Lung (tissue), 12 donors: ENCODE measurements around the gene NUDT11. TPM values are rescaled to one million over a fixed set of nuclear protein-coding genes. Genes with fewer than 3 reads are reported as not detected.
A peak's percentile ranks its signal among the peaks of the same experiment; 100 is the strongest.

Source experiments
- ATAC-seq: fragments of 200-7000 bp; cut with Tn5 transposase; one replicate; pipeline ENCODE4 v1.9.1; 2020; ENCODE audit warnings: moderate number of reproducible peaks; ENCODE audit not compliant: insufficient read depth, low FRiP score
- DNase-seq, 3 donors: peaks; one replicate each; pipeline ENCODE4 v3.0.0-alpha.2; 2013 to 2017
- H3K27ac ChIP-seq, 2 donors: one replicate each; pipeline ENCODE4 v1.5.1; 2013; ENCODE audit warnings: mild to moderate bottlenecking in 2 of 2, moderate library complexity in 2 of 2, control low read depth in 1 of 2, inconsistent platforms in 1 of 2, low read depth in 1 of 2, low read length in 1 of 2
- H3K27me3 ChIP-seq, 3 donors: one replicate each; pipeline ENCODE4 v1.5.1; 2013; ENCODE audit warnings: low read length in 2 of 3; ENCODE audit not compliant: control insufficient read depth in 3 of 3, insufficient read depth in 3 of 3
- H3K36me3 ChIP-seq, 4 donors: one replicate each; pipeline ENCODE4 v1.5.1; 2013; ENCODE audit warnings: low read length in 4 of 4, mild to moderate bottlenecking in 1 of 4, moderate library complexity in 1 of 4; ENCODE audit not compliant: control insufficient read depth in 4 of 4, insufficient read depth in 4 of 4
- H3K4me1 ChIP-seq, 5 donors: one replicate each; pipeline ENCODE4 v1.5.1; 2013; ENCODE audit warnings: low read length in 5 of 5, mild to moderate bottlenecking in 2 of 5, moderate library complexity in 1 of 5; ENCODE audit not compliant: control insufficient read depth in 5 of 5, insufficient read depth in 5 of 5
- H3K4me3 ChIP-seq: one replicate; pipeline ENCODE4 v1.5.1; 2013; ENCODE audit warnings: mild to moderate bottlenecking, control low read depth, moderate library complexity
- H3K9ac ChIP-seq, 2 donors: one replicate each; pipeline ENCODE4 v1.5.1; 2013; ENCODE audit warnings: low read length in 2 of 2, control low read depth in 1 of 2; ENCODE audit not compliant: insufficient read depth in 1 of 2
- H3K9me3 ChIP-seq, 4 donors: one replicate each; pipeline ENCODE4 v1.5.1; 2013; ENCODE audit warnings: low read length in 3 of 4, mild to moderate bottlenecking in 1 of 4, moderate library complexity in 1 of 4; ENCODE audit not compliant: control insufficient read depth in 4 of 4, insufficient read depth in 3 of 4
- WGBS, 2 donors: extraction: QIAGEN DNeasy Blood & Tissue Kit; methylation state at CpG; one replicate each; pipeline ENCODE4 v1.1.7; 2013; 5-methylcytosine and 5-hydroxymethylcytosine counted together
- polyA plus RNA-seq, 2 donors: library from polyadenylated mRNA; stranded (reverse); fragments of 200-250 nt; gene quantifications; one replicate each; pipeline ENCODE4 v1.2.1, GENCODE V29; 2013
- total RNA-seq, 2 donors: library from RNA; depleted of rRNA in 1 of 2; stranded (reverse); fragments of >200 nt in 1 of 2; gene quantifications; one replicate each; pipeline ENCODE4 v1.2.1, GENCODE V29; 2014 to 2021
- TF ChIP-seq, protein P1 (sequence below): IDR thresholded peaks from 2 replicates; pipeline ENCODE4 v1.5.1; 2012; ENCODE audit warnings: mild to moderate bottlenecking; ENCODE audit errors: control extremely low read depth, extremely low read depth
- donor health status: control.
- donor health status: control.
- donor health status: Bipolar disorder and iron deficiency.
- donor health status: healthy.
- donor health status: DM: yes; HTN: yes; CAD: no.

NUDT11 gene
- total and polyA plus RNA-seq, 4 donors, result 0.22 to 3.6 (median 0.42) TPM

DNA sequence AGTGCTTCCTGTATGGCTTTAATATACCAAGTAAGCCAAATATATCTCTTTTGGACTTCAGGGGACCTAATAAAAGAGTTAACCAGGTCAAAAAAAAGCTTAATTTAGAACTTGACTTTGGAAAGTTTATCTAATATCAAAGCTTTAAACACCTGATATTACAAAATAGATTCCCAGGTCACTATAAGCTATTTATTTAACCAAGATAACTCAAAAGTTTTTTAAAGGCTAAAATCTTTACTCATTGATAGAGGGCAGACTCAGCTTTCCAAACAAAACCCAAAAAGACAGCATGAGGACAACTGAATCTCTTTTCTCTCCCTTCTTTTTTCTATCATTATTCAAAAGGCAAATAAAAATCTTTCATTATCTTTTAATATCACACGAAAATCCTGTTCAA, 19.5 kb downstream of the NUDT11 start:
- no peak overlapping the region for H3K27ac ChIP-seq
- no peaks in the 10 kb centered on the region for H3K36me3 ChIP-seq
- peaks cover 0 to 8% (median 3%) of the 10 kb centered on the region in 3 donors for H3K27me3 ChIP-seq
- TF ChIP-seq, protein P1, sequence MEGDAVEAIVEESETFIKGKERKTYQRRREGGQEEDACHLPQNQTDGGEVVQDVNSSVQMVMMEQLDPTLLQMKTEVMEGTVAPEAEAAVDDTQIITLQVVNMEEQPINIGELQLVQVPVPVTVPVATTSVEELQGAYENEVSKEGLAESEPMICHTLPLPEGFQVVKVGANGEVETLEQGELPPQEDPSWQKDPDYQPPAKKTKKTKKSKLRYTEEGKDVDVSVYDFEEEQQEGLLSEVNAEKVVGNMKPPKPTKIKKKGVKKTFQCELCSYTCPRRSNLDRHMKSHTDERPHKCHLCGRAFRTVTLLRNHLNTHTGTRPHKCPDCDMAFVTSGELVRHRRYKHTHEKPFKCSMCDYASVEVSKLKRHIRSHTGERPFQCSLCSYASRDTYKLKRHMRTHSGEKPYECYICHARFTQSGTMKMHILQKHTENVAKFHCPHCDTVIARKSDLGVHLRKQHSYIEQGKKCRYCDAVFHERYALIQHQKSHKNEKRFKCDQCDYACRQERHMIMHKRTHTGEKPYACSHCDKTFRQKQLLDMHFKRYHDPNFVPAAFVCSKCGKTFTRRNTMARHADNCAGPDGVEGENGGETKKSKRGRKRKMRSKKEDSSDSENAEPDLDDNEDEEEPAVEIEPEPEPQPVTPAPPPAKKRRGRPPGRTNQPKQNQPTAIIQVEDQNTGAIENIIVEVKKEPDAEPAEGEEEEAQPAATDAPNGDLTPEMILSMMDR, result no peak
- no peak overlapping the region for H3K9ac ChIP-seq
- no peak overlapping the region for H3K4me3 ChIP-seq
- DNase-seq (no peak), ATAC-seq (no peak)
- no peaks in the 10 kb centered on the region for H3K4me1 ChIP-seq
- WGBS, 2 donors, result 34 to 70% methylated on average over 1 of the region's 1 CpG
- H3K9me3 ChIP-seq, result peaks cover 0 to 4% (median 0%) of the 10 kb centered on the region in 4 donors

DNA sequence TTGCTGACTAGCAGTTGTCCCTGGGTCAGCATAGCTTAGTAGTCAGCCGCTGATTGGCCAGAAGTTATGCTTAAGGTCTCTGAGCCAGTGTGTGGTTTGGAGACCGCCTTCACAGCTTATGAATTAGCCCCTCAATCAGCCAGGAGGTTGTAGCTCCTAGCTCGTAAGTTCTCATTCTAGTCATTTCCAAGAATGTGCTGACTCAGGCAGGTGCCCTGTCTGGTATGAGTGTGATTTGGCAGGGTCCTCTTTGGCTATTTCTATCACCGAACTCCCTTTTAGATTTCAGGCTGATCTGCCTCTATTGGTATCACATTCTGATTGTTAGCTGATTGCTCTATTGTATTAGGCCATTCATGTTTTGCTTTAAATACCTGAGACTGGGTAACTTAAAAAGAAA, 33.1 kb downstream of the NUDT11 start:
- H3K9ac ChIP-seq, result no peak overlapping the region
- peaks cover 0 to 4% (median 0%) of the 10 kb centered on the region in 3 donors for H3K27me3 ChIP-seq
- no peaks in the 10 kb centered on the region for H3K36me3 ChIP-seq
- no peak overlapping the region for H3K4me3 ChIP-seq
- no peaks in the 10 kb centered on the region for H3K4me1 ChIP-seq
- 81 to 96% methylated on average over 4 of the region's 4 CpGs for WGBS, 2 donors
- no peak for ATAC-seq
- H3K27ac ChIP-seq, result no peak overlapping the region
- DNase-seq, result no peak
- TF ChIP-seq, protein P1, result no peak
- no peaks in the 10 kb centered on the region for H3K9me3 ChIP-seq

DNA sequence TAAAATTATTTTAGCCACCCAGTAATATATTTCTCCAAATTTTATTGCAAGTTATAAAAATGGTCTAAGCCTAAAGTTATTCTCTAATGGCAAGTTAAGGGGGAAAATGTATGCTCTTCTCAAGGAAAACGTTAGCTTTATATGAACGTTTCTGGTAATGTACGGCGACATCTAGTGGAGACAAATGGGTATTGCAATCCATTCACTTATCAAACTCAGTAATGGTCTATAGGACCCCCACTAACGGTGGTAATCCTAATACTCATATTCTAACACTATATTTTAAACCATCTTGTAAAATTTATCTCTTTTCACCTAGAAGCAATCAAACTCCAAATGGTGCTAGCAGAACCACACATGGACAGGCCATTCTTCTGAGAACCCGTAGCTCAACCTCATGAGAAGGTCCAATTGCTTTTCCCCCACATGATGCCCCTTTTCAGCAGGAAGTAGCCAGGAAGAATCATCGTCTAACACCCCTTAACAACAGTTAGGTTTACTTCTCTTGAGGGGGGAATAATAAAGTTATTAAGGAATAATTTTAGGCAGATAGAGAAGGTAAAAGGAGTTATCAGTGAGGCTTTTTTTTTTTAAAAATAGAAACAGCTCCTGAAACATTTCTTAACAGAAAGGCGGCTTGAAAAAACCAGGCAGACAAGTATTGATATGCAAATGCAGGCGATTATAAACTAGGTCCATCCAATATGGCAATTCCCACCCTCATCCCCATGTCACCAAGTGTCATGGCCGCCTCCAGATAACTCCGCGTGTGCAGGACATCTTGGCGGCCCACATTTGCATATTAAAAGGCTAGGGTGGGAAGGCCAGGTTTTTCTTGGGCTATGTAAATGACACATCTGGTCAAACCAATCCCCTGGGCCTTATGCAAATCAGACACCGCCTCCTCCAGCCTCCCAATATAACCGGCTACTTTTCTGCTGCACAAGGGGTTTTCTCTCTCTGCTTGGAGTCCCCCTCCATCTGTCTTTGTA, 35.0 kb downstream of the NUDT11 start:
- 43 to 49% methylated on average over 14 to 15 of the region's 15 CpGs for WGBS, 2 donors
- TF ChIP-seq, protein P1, result peak; percentile 42
- no peak overlapping the region for H3K9ac ChIP-seq
- no peaks in the 10 kb centered on the region for H3K36me3 ChIP-seq
- no peak overlapping the region for H3K4me3 ChIP-seq
- ATAC-seq, result no peak
- H3K4me1 ChIP-seq, result no peaks in the 10 kb centered on the region
- H3K27ac ChIP-seq, result no peak overlapping the region
- H3K9me3 ChIP-seq, result no peaks in the 10 kb centered on the region
- peaks cover 0 to 4% (median 4%) of the 10 kb centered on the region in 3 donors for H3K27me3 ChIP-seq
- DNase-seq, result peak in 2 of 3 donors; percentile 32 to 66
